GOT3 (cell line): ENCODE data around the gene SLC23A2.
"Not testable (repeated sequence)": the region's sequence is repeated elsewhere in the genome, so short reads cannot be mapped to it uniquely, and the experiment has no call there.

Experiments used
- DNase-seq: peaks from one replicate; lab custom pipeline; 2025; ENCODE audit warnings: mixed read lengths; lab: John Stamatoyannopoulos, UW

SLC23A2 gene

DNA sequence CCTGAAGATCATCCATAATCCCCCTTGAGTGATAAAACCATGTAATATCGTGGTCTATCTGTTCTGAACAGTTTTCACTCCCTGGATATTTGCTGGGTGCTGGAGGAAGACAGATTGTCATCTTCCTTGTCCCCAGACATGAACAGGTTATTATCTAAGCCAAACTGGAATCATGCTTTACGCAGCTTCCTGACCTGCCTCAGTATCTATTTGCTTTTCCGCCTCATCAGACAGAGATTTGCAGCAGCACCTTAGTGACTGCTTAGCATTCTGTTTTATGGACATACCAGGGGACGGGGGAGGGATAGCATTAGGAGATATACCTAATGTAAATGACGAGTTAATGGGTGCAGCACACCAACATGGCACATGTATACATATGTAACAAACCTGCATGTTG is 124.6 kb downstream of the SLC23A2 start:
- no peak for DNase-seq

GRCh38 chr20:4876301-4876700 is 125.0 kb downstream of the SLC23A2 start:
- DNase-seq: no peak

DNA sequence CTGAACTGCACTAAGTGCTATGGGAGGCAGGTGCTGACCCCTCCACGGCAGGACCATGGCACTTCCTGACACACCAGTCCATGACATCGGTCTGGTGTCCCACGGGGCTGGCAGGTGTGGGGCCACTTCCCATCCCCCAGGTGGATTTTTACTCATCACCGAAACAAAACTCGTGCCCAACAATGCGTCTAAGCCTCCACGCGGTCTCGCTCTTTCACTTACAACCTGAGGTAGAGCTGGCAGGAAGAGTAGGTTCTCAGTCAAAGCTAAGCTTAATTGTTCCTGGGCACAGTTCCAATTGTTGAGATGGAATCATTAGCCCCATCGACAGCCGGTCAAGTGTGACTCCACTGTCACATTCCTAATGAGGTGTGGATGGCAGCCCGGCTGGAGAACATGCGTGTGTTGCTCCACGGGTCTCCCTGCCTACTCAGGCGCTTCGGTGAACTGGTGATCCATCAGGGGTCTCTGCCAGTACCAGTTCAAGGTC is 125.7 kb downstream of the SLC23A2 start:
- no peak for DNase-seq

GRCh38 chr20:4873396-4873795 is 127.9 kb downstream of the SLC23A2 start:
- no peak for DNase-seq

- no peak for DNase-seq
These were observed 129.8 kb downstream of the SLC23A2 start for GRCh38 chr20:4871486-4871885.

DNA sequence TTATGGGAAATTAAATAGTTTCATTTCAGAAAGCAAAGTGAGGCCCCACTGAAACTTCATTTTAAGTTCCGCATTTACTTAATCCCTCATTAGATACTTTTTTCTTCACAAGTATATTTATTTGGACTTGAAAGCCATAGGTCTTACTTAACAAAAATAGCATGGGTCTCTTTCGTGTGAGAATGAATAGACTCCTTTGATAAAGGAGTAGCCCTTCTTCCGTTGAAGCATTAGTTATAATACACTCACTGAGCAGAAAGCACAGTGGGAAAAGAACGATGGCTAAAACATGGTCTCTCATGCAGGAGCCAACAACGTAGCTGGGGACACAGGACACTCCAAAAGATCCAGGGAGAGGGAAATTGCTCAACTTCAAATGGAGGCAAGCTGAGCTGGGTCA is 130.4 kb downstream of the SLC23A2 start:
- no peak for DNase-seq

GRCh38 chr20:4869290-4870193 is 131.8 kb downstream of the SLC23A2 start:
- DNase-seq: no peak

DNA sequence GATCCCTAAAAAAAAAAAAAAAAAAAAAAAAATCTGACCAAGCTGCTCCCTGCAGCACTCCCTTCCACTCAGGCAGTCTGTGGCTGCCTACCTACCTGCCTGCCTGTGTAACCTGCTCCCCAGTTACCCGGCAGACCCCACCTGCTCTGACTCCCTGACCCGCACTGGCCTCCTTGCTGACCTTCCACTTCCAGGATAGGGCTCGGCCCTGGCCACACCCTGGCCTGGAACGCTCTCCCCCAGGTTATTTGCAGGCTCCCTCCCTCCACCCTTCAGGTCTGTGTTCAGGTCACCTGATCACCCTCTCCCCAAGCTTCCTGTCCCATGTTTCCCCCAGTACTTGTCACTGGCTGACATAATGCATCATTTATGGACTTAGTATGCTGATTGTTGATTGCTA is 134.3 kb downstream of the SLC23A2 start:
- DNase-seq: no peak

DNA sequence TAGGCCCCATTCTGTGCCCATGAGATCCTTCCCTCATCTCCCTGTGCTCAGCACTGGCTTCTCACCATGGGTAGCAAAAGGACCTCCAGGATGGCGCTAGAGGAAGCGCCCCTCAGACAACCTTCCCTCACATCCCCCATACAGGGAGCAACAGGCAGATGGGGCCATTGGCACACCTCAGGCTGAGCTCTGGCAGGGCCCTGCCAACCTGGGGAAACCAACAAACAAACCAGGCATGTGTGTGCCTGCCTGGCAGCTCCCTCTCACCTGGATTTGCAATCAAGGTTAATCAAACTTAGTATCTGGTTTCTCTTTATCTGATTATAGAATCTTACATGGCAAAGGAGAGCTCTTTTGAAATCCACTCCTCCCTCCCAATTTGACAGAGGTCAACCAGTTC is 134.9 kb downstream of the SLC23A2 start:
- DNase-seq: no peak

- DNase-seq: no peak
These were observed 137.0 kb downstream of the SLC23A2 start for GRCh38 chr20:4864311-4864752.

GRCh38 chr20:4862661-4863060 is 138.6 kb downstream of the SLC23A2 start:
- DNase-seq: no peak

DNA sequence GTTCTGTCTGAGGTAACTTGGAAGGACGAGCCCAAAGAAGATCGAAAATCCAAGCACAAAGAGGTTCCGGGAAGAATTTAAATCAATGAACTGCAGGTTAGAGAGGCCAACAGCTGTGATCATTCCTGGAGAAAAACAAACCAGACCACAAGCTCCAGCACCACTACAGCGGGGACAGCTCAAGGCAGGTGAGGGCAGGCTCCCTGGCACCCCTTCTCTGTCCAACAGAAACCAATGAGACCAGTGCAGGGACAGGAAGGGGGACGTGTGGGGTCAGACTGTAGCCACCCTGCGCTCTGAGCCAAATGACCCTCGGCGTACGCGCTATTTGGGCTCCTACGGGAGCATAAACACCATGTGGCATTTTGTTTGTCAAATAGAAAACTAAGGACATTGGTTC is 139.3 kb downstream of the SLC23A2 start:
- no peak for DNase-seq

DNA sequence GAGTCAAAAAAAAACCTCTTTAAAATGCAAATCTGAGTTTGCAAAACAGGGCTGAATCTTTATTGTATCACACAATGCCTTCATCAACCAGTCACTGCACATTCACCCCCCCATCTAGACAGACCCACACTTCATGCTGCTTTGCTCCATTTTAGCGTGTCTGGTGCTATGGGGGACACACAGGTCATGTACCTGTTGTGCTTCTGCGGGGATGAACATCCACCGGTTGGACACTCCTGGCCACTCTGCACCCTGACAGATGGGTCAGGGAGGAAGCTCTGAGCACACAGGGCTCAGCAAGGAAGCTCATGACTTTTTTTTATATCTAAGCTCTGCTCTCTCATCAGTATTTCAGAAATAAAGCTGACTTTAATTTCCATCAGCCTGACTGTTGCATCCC is 143.3 kb downstream of the SLC23A2 start:
- no peak for DNase-seq

DNA sequence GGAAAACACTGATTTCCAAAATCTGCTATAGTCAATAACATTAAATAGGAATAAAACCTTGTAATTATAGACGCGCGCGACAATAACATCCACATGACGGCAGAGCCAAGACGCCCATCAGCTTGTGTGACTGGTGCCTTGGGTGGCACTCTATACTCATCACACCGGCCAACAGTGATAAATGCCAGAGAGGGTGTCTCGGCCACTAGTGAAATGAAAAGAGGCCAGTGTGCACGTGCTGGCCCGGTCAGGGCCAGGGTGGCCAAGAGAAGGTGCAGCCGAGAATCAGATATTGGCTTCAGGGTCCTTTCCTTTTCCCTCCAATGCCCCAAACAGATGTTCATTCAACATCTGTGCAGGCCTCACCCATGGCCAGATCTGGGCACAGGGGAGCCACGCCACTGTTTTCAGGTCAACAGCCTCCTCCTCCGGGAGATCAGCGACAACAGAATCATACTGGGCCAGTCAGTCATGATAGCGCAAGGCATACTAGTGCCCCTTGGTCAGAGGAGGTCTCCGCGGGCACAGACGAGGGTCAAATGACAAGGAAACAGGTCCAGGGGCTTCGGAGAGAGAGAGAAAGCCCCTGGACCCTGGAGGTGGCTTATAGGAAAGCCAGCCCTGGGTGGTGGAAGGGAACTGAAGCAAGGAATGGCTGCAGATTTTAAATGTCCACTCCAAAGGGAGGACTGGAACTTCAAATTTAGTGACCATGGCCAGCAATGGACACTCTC is 145.1 kb downstream of the SLC23A2 start:
- no peak for DNase-seq

- no peak for DNase-seq
These were observed 145.8 kb downstream of the SLC23A2 start for GRCh38 chr20:4855555-4855954.

DNA sequence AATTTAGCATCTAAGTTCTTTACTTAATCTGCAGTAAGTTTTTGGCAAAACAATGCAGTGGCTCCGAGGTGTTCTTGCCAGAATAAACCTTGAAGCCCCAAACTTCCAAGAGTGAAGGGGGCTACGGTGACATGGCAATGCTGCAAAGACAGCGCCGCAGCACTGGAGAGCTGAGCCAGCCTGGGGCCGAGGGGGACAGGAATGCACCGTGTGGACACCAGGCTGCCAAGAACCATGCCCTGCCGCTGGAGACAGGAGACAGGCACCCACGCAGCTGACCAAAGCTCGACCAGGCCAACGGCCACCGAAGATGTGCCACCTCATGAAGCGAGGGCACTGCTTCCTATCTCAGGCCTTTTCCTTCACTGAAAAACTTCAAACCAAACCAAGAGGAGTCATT is 146.2 kb downstream of the SLC23A2 start:
- no peak for DNase-seq

DNA sequence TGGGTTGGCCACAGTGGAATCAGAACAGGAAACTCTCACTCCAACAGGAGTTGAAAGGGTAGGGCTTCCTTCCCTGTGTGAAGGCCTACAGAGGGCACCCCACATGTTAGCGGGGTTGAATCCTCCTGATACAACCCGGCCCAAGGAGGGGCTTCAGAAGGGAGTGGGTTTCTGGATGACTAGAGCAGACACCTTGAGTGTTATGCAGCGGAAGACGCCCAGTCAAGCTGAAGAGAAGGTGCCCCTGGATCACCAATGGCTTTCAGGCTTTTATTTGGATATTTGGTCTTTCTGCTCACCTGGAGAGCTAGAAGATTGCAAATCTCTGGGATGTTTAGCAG is 146.8 kb downstream of the SLC23A2 start:
- DNase-seq: no peak

- DNase-seq: no peak
These were observed 147.4 kb downstream of the SLC23A2 start for GRCh38 chr20:4853757-4854560.

DNA sequence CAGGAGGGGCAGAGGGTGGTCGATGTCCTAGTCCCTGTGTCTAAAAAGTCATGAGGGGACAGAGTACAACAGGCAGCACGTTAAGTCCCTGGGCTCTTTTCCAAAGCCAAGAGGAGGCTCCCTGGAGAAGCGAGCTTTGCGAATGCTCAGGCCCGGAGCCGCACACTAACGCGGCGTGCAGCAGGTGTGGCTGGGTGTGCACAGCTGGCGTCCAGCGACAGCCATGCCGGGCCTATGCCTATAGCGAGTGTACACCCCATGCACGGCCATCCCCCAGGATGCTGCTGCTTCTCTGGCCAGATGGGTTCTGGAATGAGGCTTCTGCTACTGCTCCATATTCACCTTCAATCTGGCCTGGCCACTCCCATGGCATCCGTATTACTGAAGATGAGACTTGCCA is 148.3 kb downstream of the SLC23A2 start:
- DNase-seq: no peak

- no peak for DNase-seq
These were observed 150.3 kb downstream of the SLC23A2 start for GRCh38 chr20:4850960-4851359.

DNA sequence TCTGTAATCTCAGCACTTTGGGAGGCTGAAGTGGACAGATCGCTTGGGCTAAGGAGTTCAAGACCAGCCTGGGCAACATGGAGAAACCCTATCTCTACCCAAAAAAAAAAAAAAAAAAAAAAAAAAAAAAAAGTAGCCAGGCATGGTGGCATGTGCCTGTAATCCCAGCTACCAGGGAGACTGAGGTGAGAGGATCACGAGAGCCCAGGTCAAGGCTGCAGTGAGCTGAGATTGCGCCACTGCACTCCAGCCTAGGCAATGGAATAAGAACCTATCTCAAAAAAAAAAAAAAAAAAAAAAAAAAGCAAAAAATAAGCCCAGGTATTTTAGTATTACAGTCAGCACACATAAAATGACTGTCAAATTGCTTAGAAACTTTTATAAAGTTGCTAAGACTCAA is 152.5 kb downstream of the SLC23A2 start:
- DNase-seq: not testable (repeated sequence)

DNA sequence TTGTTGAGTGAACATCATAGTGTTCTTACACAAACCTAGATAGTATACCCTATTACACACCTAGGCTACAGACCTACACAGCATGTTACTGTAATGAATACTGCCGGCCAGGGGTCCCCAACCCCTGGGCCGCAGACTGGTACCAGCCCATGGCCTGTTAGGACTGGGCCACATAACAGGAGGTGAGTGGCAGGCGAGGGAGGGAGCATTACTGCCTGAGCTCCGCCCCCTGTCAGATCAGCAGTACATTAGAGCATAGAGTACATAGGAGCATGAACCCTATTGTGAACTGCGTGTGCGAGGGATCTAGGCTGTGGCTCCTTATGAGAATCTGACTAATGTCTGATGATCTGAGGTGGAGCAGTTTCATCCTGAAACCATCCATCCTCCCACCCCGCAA is 153.3 kb downstream of the SLC23A2 start:
- no peak for DNase-seq
